GM19351 (cell line): ENCODE measurements around the gene ECHDC3.
A peak's percentile ranks its signal among the peaks of the same experiment; 100 is the strongest.
"Not testable (repeated sequence)": the region's sequence is repeated elsewhere in the genome, so short reads cannot be mapped to it uniquely, and the experiment has no call there.

Source experiments
- ATAC-seq: cut with Tn5 transposase; IDR thresholded peaks from one replicate; pipeline ENCODE4 v1.9.1; 2021; ENCODE audit warnings: mild to moderate bottlenecking, moderate library complexity; ENCODE audit not compliant: unreplicated experiment

ECHDC3 gene

GRCh38 chr10:11715815-11716494 lies 26.2 kb upstream of the ECHDC3 start:
- no peak for ATAC-seq

GRCh38 chr10:11716686-11717085 lies 25.5 kb upstream of the ECHDC3 start:
- no peak for ATAC-seq

GRCh38 chr10:11719496-11720259 lies 22.5 kb upstream of the ECHDC3 start:
- no peak for ATAC-seq

GRCh38 chr10:11720260-11720741 lies 21.9 kb upstream of the ECHDC3 start:
- no peak for ATAC-seq

DNA sequence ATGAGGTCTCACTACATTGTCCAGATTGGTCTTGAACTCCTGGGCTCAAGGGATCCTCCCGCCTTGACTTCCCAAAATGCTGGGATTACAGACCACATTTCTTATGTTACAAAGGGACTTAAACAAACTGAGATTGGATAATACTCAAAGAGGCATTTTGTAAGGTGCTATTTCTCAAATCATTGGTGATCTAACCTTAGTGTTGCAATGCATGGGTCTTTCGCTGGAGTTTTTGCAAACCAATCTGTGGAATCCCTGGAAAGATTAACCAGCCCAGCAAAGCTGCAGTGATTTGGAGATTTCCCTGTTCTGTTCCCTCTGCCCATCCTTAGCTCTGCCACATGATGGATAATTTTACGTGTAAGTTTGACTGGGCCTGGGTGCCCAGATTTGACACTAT lies 20.4 kb upstream of the ECHDC3 start:
- no peak for ATAC-seq

DNA sequence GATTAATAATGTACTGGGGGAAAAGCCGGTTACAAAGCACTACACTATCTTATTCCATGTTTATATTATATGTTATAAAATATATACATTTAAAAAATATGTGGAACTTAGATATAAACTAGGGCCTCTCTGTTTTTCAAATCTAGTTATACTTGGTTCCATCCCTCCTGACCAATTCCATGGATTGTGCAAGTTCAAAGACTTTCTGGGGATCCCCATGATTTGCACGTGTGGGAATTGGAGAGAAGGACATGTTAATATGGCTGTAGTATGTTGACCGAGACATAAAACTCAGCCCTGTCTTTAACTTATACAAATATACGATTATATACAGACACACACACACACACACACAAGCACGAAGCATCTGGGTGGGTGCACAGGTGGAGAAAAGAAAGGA lies 18.8 kb upstream of the ECHDC3 start:
- ATAC-seq, result no peak

GRCh38 chr10:11724938-11725776 lies 17.0 kb upstream of the ECHDC3 start:
- ATAC-seq, result peak; percentile 75

- no peak for ATAC-seq
Measured at GRCh38 chr10:11725912-11726311, 16.3 kb upstream of the ECHDC3 start.

GRCh38 chr10:11727563-11727962 lies 14.6 kb upstream of the ECHDC3 start:
- no peak for ATAC-seq

DNA sequence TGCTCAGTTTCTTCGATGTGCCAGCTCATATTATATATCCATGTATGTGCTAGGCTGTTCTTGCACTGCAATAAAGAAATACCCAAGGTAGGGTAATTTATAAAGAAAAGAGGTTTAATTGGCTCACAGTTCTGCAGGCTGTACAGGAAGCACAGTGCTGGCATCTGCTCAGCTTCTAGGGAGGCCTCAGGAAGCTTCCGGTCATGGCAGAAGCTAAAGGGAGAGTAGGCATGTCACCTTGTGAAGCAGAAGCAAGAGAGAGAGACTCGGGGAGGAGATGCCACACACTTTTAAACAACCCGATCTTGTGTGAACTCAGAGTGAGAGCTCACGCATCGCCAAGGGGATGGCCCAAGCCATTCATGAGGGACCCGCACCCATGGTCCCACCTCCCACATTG lies 13.8 kb upstream of the ECHDC3 start:
- no peak for ATAC-seq

DNA sequence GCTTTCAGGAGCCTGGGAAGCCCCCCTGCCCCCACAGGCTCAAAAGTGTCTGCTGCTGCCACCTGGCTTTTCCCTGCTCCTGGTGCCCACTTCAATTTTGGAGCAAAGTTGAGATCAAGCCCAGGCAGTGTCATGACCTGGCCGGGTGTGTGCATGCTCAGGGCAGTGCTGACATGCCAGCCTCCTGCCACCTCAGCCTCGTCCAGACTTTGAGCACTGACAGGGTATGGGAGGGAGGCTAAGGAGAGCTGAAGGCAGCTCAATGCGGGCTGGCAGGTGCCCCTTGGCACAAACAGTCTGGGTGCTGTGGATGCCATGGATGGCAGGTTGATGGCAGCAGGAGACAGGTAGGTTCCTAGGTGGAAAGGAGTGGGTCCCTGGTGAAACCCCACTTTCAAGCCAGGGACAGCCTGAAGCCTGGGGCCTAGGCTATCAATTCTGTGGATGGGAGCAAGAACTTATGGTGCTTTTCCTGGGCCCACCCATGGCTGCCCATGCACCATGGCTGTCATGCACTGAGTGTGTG lies 12.3 kb upstream of the ECHDC3 start:
- ATAC-seq, result no peak

GRCh38 chr10:11730779-11731178 lies 11.4 kb upstream of the ECHDC3 start:
- no peak for ATAC-seq

- not testable (repeated sequence) for ATAC-seq
Measured at GRCh38 chr10:11736767-11737166, 5.4 kb upstream of the ECHDC3 start.

GRCh38 chr10:11737258-11738032 lies 4.7 kb upstream of the ECHDC3 start:
- ATAC-seq, result not testable (repeated sequence)

- ATAC-seq, result no peak
Measured at GRCh38 chr10:11740907-11741306, 1.3 kb upstream of the ECHDC3 start.

GRCh38 chr10:11741608-11742007 lies 574 bp upstream of the ECHDC3 start:
- no peak for ATAC-seq

DNA sequence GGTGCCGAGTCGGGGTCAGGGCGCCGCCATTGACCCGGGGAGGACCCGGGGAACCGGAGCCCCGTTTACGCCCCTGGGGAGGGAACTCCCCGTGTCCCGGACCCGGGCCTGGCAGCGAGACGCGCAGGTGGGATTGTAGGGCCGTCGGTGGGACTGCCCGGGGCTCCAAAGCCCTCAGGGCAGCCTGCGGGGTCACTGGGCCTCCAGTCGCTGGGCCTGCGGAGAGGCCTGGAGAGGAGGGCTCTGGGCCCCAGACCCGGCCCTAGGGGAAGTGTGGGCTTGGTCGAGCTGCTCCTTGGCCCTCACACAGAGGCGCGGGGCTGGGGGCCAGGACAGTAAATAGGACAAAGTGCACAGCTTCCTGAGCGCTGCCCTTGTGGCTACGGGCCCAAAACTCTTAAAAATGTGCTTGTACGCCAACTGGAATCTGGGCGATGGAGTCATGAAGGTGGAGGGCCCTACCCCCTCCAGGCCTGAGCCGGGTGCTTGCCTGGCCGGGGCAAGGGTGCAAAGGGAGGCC lies 657 bp downstream of the ECHDC3 start:
- no peak for ATAC-seq

- no peak for ATAC-seq
Measured at GRCh38 chr10:11743461-11744338, 1.5 kb downstream of the ECHDC3 start.

- ATAC-seq, result no peak
Measured at GRCh38 chr10:11745045-11745444, 2.9 kb downstream of the ECHDC3 start.
